GM18858 (cell line): ENCODE measurements around the gene ABCD2.
"Not testable (repeated sequence)": the region's sequence is repeated elsewhere in the genome, so short reads cannot be mapped to it uniquely, and the experiment has no call there.

Experiments used
- ATAC-seq: cut with Tn5 transposase; IDR thresholded peaks from one replicate; pipeline ENCODE4 v1.9.1; 2021; ENCODE audit not compliant: unreplicated experiment

ABCD2 gene

GRCh38 chr12:39619660-39620433, at the start of gene ABCD2:
Gene ABCD2 (minus strand): TSS chr12:39619803. CDS start chr12:39619615, 188 bp downstream.
- ATAC-seq, result peak; percentile 79

DNA sequence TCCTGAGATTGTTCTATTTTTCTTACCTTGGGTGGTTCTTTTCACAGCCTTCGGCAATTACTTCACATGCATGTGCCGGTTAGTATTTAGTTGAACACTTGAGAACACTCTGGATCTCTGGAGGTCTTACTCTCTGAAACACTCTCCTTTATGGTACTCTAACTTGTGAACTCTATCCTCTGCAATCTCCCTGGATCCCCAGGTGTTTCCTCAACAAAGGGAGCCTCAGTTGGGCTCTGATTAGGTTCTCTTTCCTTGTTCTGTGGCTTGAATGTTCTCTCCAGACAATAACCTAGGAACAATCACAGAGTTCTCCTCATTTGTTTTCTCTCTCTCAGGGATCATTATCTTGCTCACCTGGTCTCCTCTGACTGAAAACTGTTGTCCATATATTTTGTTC, 40.5 kb upstream of the ABCD2 start:
- no peak for ATAC-seq

- no peak for ATAC-seq
Measured at GRCh38 chr12:39647383-39647782, 27.8 kb upstream of the ABCD2 start.

DNA sequence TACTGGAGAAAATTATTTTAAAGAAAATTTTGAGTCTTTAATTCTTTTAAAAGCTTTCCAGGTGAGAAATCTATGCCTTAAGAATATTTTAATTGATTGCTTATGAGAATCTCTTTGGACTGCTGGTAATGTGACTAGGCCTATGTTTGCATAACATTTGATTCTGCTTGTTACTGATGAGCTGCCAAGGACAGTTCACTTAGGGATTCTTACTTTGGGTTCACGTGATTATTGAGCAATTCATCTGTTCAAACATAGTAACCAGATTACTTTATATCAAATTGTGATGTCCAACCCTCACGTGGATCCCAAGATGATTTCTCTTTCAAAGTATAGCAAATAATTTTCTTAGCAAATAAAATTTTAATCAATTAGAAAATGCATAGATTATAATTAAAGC, 27.4 kb upstream of the ABCD2 start:
- ATAC-seq, result no peak

DNA sequence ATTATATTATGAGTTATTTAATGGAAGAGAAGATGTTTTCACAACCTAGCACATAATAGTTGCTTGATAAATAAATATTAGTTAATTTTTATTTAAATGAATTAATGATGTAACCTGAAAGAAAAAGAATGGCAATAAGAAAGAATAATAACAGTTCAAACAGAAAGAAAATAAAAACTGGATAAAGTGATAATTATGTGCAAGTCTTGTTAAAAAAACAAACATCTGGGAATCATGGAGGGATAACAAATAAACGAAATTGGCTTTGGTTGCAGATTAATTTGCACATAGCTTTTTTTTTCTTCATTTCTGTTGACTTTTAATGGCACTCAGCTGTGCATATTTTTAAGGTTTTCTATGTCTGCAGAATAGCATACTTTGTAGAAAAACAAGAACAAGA, 23.4 kb upstream of the ABCD2 start:
- ATAC-seq, result no peak

- ATAC-seq, result no peak
Measured at GRCh38 chr12:39638840-39639239, 19.2 kb upstream of the ABCD2 start.

GRCh38 chr12:39638178-39638577, 18.6 kb upstream of the ABCD2 start:
- no peak for ATAC-seq

GRCh38 chr12:39632670-39633069, 13.1 kb upstream of the ABCD2 start:
- ATAC-seq, result no peak

- ATAC-seq, result peak; percentile 41
Measured at GRCh38 chr12:39628836-39629235, 9.2 kb upstream of the ABCD2 start.

GRCh38 chr12:39627914-39628313, 8.3 kb upstream of the ABCD2 start:
- no peak for ATAC-seq

DNA sequence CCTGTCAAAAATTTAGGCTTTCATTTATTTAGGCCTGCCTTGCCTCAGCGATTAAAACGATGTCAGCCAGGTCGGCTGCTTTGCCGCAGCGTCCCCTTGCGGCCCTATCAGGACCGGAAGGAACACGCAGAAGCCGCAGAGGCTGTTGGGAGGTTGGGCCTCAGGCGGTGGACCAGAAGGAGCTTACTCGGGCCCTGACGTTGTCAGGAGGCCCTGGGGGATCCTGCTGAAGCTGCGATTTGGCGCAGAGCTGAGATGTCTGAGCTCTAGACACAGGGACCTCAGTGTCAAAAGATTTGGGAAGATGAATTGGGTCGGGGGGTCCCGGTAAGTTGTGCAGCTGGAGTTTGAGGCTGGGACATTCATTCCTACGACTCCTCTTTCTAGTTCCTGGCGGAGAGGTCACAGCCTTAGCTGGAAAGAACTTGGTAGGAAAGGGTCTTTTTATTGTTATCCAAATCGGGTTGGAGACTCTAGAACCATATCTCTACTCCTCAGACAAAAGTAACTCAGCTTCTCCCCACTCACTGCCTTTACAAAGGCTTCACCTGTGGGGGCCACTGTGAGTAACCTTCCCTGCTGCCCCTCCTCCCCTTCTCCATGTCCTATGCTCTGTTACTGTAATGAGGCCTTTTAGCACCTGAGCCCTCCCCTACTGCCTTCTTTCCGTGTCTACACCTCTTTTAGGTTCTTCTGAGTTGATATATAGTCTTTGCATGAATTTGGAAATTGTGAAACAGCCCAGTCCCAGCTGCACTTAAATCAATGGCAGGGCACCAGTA, 6.6 kb upstream of the ABCD2 start:
- ATAC-seq, result no peak

GRCh38 chr12:39623919-39624318, 4.3 kb upstream of the ABCD2 start:
- ATAC-seq, result no peak

- not testable (repeated sequence) for ATAC-seq
Measured at GRCh38 chr12:39623160-39623559, 3.6 kb upstream of the ABCD2 start.

DNA sequence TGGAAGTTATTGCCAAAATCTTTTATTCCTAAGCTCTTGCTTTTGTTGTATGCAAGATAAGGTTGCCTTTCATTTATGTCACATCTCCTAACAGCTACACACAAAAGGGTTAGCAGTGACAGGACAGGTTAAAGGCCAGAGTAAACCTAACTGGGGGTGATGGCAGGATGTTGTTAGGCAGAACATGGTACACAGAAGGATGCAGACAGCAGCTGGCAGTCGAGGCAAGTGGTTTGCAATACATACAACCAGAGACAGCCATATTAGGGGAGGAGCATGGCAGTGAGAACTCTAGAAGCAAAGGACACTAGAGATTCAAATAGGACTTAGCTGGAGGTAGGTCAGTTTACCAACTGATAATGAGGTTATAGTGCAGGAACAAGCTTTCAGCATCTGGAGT, 2.7 kb upstream of the ABCD2 start:
- ATAC-seq, result no peak

GRCh38 chr12:39621670-39622069, 2.1 kb upstream of the ABCD2 start:
- ATAC-seq, result no peak

DNA sequence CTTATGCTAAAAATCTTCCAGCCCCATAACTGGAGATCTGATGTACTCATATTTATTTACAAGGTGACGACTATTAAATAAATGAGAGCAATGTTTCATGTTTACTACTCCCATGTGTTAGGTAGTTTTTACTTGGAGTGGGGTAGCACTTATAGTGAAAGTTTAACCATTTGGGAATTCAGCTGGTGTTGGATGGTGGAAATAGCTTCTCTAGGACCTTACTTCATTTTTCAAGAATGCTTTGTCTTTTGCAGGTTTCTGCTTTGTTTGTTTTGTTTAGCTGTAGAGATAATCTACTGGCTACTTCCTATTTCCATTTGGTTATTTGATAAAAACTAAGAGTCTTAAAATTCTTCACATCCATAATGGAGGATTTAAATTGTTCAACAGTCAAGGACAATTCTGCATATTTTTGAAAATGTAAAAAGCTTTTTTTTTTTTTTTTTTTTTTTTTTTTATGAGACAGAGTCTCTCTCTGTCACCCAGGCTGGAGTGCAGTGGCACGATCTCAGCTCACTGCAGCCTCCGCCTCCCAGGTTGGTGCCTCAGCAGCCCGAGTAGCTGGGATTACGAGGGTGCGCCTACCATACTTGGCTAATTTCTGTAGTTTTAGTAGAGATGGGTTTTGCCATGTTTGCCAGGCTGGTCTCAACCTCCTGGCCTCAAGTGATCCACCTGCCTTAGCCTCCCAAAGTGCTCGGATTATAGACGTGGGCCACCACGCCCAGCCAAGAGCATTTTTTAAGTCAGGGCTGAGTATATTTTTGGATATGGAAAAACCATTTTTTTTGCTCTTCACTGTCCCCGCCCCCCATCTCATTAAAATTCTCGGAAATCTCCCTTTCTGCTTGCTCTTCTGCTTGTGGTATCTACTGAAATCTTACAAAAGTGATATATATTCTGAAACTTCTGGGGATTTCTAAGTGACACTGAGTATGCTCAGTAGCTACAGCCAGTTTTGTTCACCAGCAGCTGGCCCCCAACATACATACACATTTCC, 1.4 kb upstream of the ABCD2 start:
- peak; percentile 30 for ATAC-seq

DNA sequence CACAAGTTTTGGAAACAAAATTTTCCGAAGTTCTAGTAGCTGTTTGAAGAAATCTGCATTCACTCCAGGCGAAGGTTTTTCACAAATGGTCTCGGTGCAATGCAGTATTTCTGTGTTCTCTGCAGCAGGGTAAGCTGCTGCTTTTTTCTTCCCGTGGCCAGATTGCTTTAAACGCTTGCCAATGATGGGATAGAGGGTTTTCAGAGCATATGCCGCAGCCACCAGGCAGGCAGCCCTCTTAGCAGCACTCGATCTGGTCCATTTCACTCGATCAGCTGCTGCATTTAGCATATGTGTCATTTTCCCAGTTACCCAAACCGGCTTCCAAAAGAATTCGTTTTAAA, 315 bp downstream of the ABCD2 start:
- ATAC-seq, result peak; percentile 5

GRCh38 chr12:39618701-39619100, 902 bp downstream of the ABCD2 start:
- ATAC-seq, result no peak

- ATAC-seq, result no peak
Measured at GRCh38 chr12:39617887-39618286, 1.7 kb downstream of the ABCD2 start.

DNA sequence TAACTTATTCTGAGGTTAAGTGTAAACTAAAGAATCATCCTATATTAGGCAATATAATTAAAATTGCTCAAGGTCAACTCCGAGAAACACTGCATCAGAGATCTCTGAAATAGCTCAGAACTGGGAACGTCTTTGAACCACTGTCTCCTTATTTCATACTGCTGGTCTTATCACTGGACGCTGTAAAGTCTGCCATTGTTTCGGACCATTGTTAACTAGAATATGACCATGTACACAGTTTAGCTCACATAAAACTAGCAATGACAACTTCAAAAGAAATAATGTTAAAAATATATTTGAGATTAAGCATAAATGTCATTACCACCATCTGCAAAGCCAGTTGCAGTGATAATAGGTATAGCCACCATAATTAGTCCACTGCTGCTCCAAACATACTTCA, 2.9 kb downstream of the ABCD2 start:
- ATAC-seq, result no peak

- no peak for ATAC-seq
Measured at GRCh38 chr12:39616251-39616650, 3.4 kb downstream of the ABCD2 start.
